GM12872 (cell line): ENCODE measurements around the gene SIDT2.

Source experiments
- CTCF ChIP-seq: IDR thresholded peaks from 3 replicates; pipeline ENCODE4 v1.5.1; 2011; ENCODE audit warnings: low read depth, mild to moderate bottlenecking, low read length, moderate library complexity; ENCODE audit not compliant: insufficient read depth

Gene SIDT2

DNA sequence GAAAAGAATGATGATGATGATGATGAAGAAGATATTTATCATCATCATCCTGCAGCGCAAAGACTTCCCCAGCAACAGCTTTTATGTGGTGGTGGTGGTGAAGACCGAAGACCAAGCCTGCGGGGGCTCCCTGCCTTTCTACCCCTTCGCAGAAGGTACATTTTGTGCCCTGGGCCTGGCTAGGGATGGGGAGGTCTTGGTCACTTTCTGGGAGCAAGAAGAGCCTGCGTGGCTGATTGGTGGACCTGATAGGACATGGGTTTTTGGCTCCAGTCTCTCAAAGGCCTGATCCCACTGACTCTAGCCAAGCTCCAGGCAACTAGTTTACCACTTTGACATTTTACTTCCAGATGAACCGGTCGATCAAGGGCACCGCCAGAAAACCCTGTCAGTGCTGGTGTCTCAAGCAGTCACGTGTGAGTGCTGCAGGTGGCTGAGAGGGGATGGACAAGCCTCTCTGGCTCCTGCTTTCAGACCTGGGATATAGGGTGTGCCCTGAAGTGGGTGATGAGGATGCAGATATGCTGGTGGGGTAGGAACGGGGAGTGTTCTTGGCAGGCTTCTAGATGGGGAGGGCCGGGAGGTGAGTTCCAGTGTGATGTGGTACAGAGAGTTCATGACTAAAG lies 5.3 kb downstream of the SIDT2 start:
- no peak for TF ChIP-seq CTCF

DNA sequence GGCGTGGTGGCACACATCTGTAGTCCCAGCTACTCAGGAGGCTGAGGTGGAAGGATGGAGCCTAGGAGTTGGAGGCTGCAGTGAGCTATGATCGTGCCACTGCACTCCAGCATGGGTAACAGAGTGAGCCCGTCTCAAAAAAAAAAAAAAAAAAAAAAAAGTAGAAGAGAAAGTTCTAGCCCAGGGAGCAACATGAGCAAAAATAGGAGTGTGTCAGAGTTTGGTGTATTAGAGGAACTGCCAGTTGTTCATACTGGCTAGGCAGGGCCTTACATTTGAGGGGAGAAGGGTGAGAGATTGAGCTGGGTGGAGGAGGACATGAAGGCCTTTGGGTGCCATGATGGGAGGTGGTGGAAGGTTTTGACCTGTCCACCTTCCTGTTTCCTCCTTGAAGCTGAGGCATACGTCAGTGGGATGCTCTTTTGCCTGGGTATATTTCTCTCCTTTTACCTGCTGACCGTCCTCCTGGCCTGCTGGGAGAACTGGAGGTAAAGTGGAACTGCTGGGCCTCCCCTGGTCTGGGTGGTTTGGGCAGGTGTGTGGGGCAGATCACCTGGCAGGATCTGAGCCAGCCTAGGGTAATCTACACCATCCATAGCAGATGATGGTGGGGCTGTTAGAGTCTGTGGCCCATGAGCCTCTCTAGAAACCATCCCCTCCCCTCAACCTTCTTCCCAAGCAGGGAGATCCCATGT lies 7.3 kb downstream of the SIDT2 start:
- TF ChIP-seq CTCF = no peak

DNA sequence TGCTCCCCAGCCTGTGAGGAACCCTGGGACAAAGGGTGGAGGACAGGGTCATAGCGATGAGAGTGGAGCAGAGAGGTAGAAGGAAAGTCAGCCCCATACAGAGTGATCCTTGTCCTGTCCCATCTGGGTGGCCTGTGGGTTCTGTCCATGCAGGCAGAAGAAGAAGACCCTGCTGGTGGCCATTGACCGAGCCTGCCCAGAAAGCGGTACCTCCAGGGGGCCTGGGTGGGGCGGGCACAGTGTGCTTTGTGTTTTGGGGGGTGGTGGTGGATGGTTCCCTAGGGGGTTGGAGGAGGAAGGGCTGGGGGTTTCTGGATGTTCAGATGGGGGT lies 7.9 kb downstream of the SIDT2 start:
- TF ChIP-seq CTCF = no peak

DNA sequence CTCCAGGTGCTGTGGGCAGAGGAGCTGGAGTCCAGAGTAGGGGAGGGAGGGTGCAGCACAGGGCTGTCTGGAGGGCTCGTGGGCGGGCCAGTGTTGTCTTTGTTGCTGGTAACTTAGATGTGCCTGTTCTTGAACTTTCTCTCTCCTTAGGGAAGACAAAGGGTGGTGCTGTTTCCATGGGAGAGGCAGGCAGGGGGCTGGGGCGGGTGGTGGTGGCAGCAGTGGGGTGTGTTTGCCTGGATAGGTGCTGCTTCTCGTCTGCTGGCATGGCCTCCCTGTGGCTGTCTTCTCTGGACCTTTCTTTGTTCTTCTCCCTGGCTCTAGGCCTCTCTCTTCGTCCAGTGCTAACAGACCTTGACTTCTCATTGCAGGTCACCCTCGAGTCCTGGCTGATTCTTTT lies 8.5 kb downstream of the SIDT2 start:
- TF ChIP-seq CTCF = no peak

DNA sequence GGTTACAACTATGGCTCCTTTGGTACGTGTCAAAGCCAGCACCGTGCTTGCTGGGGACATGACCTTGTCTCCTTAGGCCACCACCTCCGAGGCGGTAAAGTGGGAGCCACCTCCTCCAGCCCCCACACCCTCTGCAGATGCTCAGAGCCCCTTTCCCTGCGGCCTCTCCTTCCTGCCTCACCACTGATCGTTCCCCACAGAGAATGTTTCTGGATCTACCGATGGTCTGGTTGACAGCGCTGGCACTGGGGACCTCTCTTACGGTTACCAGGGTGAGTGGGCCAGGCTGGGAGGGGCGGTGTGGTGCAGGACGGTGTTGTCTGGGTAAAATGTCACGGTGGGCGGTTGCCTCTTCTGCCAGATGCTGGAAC lies 8.9 kb downstream of the SIDT2 start:
- TF ChIP-seq CTCF = no peak

GRCh38 chr11:117187799-117188481 lies 9.4 kb downstream of the SIDT2 start:
- TF ChIP-seq CTCF = no peak

- TF ChIP-seq CTCF = no peak
Observed at GRCh38 chr11:117188620-117189081, 10.1 kb downstream of the SIDT2 start.
